ENCODE measurements around the gene ARHGAP22. TPM values are rescaled to one million over a fixed set of nuclear protein-coding genes. Genes with fewer than 3 reads are reported as not detected.
"Not testable (repeated sequence)": the region's sequence is repeated elsewhere in the genome, so short reads cannot be mapped to it uniquely, and the experiment has no call there.

ARHGAP22 gene
- polyA plus RNA-seq, 1 donor = 1.3 TPM

DNA sequence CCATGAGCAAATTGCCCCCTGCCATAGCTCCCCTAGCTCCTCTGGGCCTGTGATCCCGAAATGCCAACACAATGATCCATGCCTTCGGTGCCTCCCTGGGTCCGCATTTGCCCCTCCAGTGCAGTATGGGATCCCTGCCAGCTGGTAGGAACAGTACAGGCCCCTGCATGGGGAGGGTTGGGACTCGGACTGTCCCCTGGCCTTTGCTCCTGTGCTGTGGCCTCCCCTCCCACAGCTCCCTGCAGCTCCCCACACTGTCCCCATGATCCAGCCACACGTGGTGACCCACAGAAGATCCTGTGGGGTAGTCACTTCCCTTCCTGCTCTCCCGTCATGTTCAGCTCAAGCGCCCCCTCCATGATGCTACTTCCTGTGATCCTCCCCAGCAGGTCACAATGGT lies 158.1 kb downstream of the ARHGAP22 start:
- no peak for DNase-seq

- no peak for DNase-seq
Observed at GRCh38 chr10:48445932-48446331, 158.9 kb downstream of the ARHGAP22 start.

- no peak for DNase-seq
Observed at GRCh38 chr10:48444861-48445841, 159.7 kb downstream of the ARHGAP22 start.

- DNase-seq = no peak
Observed at GRCh38 chr10:48444266-48444665, 160.6 kb downstream of the ARHGAP22 start.

DNA sequence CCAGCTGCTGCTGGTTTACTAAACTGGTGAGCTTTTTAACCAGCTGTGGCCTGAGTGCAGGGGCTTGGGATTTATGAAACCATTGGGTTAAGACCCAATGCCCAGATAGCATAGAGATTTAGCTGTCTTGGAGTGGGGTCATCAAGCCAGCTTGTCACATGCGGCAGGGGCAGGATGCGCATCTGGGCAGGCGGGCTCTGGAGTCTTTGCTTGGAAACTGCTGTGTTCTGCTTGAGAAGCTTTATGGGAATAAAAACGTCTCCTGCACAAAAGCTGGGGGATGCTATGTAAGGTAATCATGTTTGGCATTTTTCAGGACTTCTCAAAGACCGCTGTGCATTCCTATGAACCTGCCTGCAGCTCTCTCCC lies 162.1 kb downstream of the ARHGAP22 start:
- no peak for DNase-seq

GRCh38 chr10:48442090-48442808 lies 162.6 kb downstream of the ARHGAP22 start:
- DNase-seq = no peak

DNA sequence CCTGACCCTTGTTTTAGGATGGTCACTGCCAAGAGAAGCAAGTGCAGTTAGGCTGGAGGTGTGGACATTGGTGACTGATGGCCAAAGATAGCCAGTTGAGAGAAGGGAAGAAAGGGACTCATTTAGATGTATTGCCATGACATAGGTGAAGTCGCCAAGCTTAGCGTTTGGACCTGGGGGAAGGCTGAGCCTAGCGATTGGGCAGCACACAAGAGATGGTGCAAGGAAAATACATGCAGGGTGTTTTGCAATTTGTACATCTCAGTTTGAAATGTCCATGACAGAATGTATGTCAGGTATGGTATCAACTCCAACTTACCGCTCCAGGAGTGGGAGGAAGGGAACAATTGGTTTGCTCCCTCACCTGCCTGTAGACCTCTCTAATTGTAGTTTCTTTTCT lies 164.1 kb downstream of the ARHGAP22 start:
- no peak for DNase-seq

- DNase-seq = no peak
Observed at GRCh38 chr10:48439581-48440041, 165.3 kb downstream of the ARHGAP22 start.

DNA sequence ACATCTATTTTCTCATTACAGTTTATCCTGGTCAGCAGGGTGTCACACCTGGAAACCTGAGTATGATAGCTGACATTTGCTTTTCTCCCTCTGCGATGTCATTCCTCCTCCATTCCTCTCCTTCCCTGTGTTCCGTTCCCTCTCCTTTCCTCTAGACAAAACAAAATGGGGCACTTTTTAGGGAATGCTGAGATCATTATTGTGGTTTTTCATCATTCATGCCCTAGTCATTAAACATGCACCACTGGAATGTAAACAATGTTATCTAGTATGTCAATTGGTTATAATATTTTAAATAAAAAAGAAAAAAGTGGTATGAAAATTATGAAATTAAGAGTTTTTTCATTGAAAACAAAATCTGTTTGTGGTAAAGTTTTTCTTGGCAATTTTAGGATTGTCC lies 165.8 kb downstream of the ARHGAP22 start:
- DNase-seq = no peak

DNA sequence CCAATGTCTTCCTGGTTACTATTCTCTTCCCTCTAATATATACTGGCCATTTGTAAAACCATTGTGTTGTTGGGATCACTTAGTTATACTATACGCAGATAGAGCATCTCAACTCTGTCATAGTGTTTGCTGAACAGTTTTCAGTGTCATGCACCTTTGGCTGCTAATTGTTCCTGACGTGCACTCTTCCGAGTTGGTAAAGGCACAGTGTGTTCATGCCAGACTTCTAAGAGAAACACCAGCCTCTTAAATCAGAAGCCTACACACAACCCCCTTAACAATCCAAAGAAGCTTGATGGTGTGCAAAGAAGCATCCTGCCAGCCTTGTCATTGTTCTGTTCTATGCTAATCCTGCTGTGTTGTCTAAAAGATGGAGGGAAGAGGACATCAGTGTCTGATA lies 167.3 kb downstream of the ARHGAP22 start:
- no peak for DNase-seq

DNA sequence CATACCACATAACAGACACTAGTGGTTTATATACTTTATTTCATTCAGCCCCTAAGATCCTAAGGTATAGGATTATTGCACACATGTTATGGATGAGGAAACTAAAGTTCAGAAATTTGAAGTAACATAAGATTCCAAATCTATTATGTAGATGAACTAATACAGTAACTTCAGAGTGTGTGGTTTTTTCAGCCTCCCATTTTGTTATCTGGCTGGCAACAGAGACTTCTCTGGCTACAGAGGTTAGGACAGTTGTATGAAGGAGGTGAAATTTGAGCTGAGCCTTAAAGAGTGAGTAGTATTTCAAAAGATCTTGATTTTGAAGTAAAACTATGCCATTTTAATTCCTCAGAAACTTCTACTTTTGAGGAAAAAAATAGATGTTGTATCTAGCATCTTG lies 173.0 kb downstream of the ARHGAP22 start:
- no peak for DNase-seq

DNA sequence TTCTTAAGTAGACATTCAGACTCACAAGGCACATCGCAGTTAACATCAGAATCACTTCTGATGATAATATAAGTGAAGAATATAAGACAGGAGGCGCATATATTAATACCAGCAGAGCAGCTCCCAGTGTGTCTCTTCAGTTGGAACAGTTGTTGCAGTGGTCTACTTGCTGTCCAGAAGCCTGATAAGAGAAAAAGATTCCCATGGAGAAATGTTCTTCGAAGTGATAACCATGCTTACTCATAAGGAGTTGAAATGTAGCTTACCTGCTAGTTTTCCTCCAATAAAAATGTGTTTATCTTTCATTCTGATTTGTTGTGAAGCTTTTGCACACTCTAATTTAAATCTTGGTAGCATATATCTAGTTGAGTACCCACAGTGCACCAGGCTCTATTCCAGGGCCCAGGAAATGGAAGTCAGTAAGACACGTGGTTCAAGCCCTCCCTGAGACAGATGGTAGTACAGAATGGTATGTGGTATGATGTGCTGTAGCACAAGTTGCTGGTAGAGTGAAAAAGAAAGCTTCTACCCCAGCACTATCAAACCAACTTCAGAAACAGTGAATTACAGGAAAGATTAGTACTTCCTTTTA lies 174.4 kb downstream of the ARHGAP22 start:
- no peak for DNase-seq

DNA sequence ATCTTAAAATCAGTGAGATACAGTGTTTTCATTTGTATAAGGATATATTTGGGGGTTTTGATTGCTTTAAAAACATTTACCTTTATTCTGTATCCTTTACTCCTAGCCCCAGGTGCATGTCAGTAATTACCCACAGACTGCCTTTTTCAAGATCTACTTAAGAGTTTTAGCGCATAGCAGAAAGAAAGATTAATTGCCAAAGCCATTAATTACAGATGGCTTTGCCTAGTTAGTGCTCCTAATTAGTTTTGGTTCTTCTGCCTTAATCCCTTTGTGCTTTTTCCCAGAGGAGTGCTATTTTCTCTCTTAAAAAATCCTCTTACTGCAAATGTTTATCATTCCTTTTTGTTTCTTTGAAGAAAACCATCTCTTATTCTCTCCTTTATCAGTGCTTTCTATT lies 175.6 kb downstream of the ARHGAP22 start:
- DNase-seq = no peak

GRCh38 chr10:48428896-48429295 lies 176.0 kb downstream of the ARHGAP22 start:
- DNase-seq = no peak

- no peak for DNase-seq
Observed at GRCh38 chr10:48423884-48424283, 181.0 kb downstream of the ARHGAP22 start.

DNA sequence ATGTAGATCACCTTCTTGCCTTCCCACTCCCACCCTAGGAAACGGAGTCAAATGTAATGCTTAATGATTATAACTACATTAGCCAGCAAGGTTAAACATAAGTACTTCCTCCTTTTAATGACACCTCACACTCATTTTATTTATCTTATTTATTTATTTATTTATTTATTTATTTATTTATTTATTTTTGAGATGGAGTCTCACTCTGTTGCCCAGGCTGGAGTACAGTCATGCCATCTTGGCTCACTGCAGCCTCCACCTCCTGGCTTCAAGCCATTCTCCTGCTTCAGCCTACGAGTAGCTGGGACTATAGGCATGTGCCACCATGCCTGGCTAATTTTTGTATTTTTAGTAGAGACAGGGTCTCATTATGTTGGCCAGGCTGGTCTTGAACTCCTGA lies 183.0 kb downstream of the ARHGAP22 start:
- DNase-seq = not testable (repeated sequence)

GRCh38 chr10:48419714-48420113 lies 185.2 kb downstream of the ARHGAP22 start:
- DNase-seq = no peak

DNA sequence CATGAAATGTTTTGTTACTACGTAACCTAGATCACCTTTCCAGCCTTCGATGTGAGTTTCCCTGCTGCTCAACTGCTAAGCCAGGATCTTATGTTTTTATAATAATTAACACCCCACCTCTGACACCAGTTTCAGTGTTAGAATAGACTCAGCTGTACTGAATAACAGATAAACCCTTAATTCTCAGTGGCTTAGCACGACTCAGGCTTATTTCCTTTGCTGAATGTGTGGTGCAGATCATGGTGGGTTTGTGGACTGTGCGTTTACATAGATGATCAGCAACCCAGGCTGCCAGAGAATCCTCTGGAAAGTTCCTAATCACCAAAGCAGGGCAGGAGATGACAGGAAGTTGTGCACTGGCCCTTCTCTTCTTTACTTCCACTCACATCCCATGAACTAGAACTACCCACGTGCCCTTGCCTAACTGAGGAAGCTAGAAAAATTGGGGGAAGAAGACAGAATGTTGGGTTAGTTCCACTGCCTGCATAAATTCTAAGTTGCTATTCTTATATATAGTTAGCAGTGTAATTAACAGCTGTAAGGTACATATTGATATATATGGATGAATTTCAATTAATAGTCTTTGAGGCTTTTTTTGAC lies 186.6 kb downstream of the ARHGAP22 start:
- no peak for DNase-seq

DNA sequence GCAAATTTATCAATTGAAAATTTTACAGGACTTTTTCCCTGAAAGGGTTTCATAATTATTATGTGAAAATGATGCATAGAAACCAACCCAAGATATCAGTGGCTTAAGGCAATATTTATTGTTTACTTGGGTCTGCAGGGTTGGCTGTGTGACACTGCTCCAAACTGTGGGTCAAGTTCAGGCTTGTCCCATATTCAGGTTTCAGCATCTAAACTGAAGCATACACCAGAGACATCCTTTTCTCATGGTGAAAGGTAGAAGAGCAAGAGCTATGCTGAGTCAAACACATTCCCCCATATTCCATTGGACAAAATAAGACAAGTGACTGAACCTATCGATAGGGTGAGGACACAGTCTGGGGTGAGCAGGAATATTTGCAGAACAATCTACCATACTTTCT lies 187.5 kb downstream of the ARHGAP22 start:
- no peak for DNase-seq

GRCh38 chr10:48416584-48417232 lies 188.2 kb downstream of the ARHGAP22 start:
- no peak for DNase-seq

DNA sequence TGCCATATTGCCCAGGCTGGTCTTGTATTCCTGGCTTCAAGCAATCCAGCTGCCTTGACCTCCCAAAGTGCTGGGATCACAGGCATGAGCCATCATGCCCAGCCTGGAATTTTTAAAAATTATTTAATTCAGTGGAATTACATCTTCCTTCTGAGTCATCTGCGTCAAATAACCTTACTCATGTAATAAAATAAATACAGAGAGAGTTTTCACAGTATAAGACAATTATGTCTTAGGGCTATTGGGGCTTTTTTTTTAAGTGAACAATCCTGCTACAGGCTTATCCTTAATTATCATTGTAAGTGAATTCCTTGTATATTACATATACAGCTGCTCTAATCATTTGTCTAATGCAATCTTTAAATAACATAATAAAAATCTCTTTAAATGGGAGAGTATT lies 190.1 kb downstream of the ARHGAP22 start:
- no peak for DNase-seq

DNA sequence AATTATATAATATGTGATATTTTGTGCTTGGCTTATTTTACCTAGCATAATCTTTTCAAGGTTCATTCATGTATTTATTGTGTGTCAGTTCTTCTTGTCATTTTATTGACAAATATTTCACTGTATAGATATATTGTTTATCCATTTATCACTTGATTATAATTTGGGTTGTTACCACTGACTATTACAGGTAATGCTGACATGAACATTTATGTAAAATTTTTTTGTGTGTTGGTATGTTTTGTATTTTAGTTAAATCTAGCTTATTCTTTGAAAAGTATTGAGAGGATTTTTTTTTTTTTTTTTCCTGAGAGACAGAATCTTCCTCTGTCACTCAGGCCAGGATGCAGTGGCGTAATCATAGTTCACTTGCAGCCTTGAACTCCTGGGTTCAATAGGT lies 190.7 kb downstream of the ARHGAP22 start:
- no peak for DNase-seq

Data from hindlimb muscle (tissue), 1 donor.